GM08714 (cell line): ENCODE measurements around the gene NMRAL1.

Source experiments
- H3K4me3 ChIP-seq: fragments of 200-500 bp; sonication (Bioruptor generic); 2 replicates; pipeline ENCODE4 v1.5.1; 2014; ENCODE audit warnings: mild to moderate bottlenecking, low read length, inconsistent platforms
- ZNF274 ChIP-seq: IDR thresholded peaks from 2 replicates; pipeline ENCODE4 v1.6.1; 2012; ENCODE audit warnings: mild to moderate bottlenecking, low read depth, low read length

Gene NMRAL1

DNA sequence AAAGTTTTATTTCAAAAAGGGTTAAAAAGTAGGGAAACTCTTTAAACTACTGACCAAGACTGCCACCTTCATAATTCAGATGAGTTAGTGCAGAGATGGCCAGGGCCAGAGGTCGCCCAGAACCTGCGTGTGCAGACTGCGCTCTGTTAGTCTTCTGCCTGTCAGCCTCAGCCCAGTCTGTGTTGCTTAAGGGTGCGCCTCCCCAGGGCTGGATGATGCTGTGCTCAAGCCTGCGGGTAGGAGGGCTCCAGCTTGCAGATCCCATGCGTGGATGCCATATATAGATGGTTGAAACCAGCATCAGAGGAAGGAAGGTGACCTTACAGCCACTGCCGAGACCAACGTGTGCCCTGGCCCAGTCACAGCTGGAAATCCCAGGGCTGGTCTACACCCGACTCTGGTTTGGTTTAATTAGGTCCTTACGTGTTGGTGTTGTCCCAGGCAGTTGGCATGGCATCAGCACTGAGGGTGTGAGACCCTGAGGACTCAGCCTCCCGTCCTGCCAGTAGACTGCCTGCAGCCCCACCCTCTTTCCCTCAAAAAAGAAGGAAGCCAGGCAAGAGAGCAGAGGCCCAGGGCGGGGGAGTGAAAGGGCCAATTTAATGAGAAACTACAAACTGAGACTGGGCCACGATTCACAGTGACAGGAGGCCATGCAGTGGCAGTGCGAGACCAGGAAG is 36.5 kb upstream of the NMRAL1 start:
- TF ChIP-seq ZNF274, result no peak
- H3K4me3 ChIP-seq, result no peak overlapping the region

DNA sequence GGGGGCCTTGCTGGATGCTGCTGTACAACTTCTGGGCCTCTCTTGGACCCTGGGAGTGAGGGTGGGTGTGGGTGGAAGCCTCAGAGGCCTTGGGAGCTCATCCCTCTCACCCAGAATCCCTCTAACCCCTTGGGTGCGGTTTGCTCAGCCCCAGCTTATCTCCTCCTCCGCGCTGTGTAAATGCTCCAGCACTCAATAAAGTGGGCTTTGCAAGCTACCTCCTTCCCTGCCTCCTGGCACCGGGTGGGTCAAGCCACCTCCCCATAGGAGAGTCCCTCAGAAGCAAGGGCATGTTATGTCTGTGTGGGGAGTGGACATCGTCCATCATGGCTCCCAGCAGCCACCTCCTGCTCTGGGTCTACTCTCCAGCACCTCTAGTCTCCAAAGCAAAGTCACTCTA is 35.7 kb upstream of the NMRAL1 start:
- H3K4me3 ChIP-seq, result no peak overlapping the region
- TF ChIP-seq ZNF274, result no peak

DNA sequence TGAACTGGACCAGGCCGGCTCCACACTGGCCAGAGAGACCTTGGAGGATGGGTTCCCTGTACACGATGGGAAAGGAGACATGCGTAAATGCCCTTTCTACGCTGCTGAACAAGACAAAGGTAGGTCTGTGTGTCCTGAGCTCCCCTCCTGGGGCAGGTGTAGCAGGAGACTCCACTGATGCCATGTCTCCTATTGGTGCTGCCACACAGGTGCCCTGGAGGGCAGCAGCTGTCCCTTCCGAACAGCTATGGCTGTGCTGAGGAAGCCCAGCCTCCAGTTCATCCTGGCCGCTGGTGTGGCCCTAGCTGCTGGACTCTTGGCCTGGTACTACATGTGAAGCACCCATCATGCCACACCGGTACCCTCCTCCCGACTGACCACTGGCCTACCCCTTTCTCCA is 35.0 kb upstream of the NMRAL1 start:
- no peak for TF ChIP-seq ZNF274

DNA sequence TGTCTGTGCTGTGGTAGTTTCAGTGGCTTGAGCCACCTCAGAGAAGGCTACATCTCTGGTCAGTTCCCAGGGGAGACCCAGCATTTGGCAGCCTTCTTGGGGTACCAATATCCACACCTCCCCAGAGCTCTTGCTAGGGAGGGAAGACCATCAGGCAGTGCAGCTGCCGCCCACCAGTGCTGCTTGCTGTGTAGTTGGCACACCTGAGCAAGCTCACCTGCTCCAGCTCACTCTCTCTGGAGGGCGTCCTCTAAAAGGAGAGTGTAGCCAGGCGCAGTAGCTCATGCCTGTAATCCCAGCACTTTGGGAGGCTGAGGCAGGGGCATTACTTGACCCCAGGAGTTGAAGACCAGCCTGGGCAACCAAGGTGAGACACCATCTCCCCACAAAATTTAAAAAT is 34.4 kb upstream of the NMRAL1 start:
- H3K4me3 ChIP-seq, result no peak overlapping the region
- TF ChIP-seq ZNF274, result no peak

More for the DNA sequence above, 35.0 kb upstream of the NMRAL1 start:
- H3K4me3 ChIP-seq, result no peak overlapping the region

DNA sequence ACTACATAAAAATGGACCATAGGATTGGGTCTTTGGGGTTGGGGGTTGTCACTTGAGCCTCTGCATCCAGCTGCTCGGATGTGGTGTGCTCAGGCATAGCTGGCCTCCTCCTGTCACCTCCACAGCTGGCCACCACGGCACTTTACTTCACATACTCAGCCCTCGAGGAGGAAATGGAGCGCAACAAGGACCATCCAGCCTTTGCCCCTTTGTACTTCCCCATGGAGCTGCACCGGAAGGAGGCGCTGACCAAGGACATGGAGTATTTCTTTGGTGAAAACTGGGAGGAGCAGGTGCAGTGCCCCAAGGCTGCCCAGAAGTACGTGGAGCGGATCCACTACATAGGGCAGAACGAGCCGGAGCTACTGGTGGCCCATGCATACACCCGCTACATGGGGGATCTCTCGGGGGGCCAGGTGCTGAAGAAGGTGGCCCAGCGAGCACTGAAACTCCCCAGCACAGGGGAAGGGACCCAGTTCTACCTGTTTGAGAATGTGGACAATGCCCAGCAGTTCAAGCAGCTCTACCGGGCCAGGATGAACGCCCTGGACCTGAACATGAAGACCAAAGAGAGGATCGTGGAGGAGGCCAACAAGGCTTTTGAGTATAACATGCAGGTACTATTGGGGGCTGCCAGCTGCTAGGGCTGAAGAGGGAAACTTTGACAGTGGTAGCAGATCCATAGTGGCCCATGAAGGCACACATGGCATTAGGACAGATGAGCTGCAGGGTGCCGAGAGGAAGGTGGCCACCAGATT is 33.3 kb upstream of the NMRAL1 start:
- no peak for TF ChIP-seq ZNF274
- no peak overlapping the region for H3K4me3 ChIP-seq

DNA sequence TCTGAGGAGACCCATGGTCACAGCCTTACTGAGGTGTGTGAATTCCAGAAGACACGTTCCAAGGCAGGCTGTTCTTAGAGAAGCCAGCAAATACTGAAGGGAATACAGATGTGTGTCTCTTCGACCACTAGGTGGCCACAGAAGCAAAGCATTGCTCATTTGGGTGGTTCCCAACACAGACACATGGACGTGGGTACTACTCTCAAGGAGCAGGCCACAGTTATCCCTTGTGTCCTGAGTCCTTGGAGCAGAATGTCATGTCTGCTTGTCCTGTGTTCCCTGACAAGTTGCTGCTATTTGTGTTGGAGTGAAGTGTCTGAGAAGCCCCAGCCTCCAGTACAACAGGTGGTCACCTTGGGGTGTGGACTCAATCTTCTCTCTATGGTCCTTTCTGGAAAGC is 32.0 kb upstream of the NMRAL1 start:
- no peak overlapping the region for H3K4me3 ChIP-seq
- TF ChIP-seq ZNF274, result no peak

DNA sequence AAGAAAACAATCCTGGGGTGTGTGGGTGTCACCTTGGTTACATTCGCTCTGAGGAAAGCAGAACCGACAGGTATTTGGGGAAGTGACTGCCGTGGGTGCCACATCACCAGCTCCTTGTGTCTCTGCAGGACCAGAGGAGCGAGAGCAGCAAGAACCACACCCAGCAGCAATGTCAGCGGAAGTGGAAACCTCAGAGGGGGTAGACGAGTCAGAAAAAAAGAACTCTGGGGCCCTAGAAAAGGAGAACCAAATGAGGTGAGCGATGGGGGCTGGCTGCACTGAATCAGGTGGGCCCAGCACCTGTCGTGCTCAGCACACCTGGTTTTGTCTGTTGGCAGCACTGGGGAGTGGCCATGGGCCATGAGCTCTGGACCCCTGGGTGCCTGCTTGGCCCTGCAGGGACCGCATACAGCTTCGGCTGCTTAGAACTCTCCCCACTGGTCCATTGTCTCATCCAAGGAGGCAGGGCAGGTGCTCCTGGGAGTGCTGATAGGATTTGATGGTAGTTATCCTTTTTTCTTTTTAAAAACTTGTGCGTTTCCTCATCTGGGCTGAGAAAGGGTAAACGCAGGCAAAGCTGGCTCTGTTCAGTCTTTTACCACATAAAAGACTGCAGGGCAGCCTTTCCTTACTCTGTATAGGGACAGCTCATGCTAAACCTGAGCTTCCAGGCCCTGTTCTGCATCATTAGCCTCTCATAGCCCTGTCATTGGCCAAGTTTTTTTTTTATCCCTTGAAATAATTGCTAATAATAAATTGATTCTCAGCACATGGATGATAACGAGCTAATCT is 31.1 kb upstream of the NMRAL1 start:
- no peak overlapping the region; the same call in 1 of the 2 replicates for H3K4me3 ChIP-seq
- no peak for TF ChIP-seq ZNF274

DNA sequence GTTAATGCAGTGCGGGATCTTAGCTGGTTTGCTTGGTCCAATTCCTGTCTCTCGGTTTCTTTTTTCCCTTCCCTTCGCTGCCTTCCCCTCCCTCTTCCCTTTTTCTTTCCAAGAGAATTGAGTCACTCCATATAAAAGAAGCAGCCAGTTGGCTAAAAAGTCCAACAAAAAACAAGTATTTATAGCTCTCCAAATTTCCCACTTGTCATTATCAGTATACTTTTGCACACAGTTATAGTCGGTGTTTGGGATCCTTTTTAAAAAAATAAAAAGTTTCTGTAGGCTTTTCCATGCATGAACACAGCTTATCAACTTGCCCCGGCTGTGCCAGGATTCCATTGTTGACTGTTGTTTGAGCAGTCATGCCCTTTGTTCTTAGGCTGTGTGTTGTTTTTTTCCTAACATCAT is 26.6 kb upstream of the NMRAL1 start:
- no peak for TF ChIP-seq ZNF274
- H3K4me3 ChIP-seq, result no peak overlapping the region

DNA sequence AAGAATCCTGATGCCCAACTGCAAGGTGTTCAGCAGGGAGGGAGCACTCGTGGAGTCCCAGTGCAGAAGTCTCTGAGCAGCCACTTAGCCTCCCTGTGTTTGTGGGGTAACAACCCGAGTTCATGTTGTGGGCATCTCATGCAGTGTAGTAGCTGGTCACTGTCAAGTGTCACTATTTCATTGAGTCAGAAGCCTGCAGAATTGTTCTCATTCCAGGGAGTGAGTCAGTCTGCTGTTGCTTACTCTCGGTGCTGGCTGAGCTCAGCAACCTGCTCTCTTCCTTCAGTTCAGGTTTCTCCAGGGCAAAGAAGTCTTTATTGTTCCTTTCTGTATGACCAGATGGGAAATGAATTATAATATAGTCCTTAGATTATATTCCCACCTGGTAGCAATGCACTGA is 25.8 kb upstream of the NMRAL1 start:
- H3K4me3 ChIP-seq, result no peak overlapping the region
- no peak for TF ChIP-seq ZNF274

DNA sequence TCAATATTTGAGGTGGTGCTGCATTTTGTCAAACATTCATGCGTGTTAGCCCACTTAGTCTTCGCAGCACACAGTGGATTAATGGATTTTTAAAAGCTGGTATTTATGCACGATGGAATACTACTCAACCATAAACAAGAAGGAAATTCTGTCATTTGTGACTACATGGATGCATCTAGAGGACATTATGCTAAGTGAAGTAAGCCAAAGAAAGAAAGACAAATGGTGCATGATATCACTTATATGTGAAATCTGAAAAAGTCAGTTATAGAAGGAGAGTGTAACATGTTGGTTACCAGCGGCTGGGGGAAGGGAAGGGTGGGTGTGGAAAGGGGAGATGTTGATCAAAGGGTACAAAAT is 24.8 kb upstream of the NMRAL1 start:
- H3K4me3 ChIP-seq, result no peak overlapping the region
- TF ChIP-seq ZNF274, result no peak

DNA sequence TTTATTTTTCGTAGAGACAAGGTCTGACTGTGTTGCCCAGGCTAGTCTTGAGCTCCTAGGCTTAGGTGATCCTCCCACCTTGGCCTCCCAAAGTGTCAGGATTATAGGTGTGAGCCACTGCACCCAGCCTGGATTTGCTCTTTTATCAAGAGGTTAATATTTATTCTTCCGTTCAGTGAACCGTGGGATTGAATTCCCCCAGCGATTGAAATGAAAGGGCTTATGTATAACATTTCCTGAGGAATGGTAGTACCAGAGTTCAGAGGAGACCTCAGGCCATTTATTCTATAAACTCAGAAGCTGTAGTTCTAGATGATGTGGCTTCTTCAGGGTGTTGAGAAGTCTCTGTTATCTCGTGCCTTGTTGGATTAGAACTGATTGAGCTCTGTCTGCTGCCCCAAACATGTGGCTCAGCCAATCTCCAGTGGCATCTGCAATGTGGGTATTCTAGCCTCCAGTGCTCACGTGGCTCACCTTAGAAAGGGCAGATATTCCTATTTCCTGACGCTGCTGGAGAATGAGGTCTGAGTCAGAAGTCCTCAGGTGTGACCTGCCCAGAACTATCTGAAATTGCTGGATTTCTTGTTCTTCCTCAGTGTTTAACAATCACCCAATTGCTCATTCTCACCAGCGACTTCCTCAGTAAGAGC is 24.2 kb upstream of the NMRAL1 start:
- no peak overlapping the region for H3K4me3 ChIP-seq
- TF ChIP-seq ZNF274, result no peak

DNA sequence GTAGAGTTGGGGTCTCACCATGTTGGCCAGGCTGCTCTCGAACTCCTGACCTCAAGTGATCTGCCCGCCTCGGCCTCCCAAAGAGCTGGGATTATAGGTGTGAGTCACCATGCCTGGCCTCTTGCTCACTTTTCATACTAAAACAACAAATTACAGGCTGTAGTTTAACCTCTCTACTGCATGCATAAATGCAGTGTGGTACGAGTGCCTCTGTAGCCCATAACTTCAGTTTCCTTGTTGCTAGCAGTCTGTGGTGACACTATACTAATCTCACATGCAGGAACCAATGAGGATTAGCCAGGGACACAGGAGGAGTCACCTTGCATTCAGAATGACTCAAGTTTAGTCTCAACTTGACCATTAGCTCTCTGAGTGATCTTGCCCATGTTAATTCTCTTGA is 21.9 kb upstream of the NMRAL1 start:
- no peak for TF ChIP-seq ZNF274
- no peak overlapping the region for H3K4me3 ChIP-seq

DNA sequence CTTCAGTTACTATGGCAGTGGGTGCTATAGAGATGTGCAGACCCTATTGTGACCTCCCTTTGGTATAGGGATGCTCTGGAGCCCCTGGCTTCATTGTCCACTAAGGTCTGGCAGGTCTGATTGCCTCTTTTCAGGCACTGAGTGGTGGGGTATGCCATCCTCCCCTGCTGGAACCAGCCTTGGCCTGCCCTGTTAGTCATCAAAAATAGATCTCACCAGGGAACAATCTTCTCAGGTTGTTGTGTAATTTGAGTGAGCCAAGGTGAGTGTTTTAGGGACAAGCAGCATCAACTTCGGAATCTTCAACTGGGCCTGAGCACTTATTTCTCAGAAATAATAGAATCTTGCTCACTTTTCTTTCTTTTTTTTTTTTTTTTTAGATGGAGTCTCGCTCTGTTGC is 21.3 kb upstream of the NMRAL1 start:
- TF ChIP-seq ZNF274, result no peak
- no peak overlapping the region for H3K4me3 ChIP-seq

DNA sequence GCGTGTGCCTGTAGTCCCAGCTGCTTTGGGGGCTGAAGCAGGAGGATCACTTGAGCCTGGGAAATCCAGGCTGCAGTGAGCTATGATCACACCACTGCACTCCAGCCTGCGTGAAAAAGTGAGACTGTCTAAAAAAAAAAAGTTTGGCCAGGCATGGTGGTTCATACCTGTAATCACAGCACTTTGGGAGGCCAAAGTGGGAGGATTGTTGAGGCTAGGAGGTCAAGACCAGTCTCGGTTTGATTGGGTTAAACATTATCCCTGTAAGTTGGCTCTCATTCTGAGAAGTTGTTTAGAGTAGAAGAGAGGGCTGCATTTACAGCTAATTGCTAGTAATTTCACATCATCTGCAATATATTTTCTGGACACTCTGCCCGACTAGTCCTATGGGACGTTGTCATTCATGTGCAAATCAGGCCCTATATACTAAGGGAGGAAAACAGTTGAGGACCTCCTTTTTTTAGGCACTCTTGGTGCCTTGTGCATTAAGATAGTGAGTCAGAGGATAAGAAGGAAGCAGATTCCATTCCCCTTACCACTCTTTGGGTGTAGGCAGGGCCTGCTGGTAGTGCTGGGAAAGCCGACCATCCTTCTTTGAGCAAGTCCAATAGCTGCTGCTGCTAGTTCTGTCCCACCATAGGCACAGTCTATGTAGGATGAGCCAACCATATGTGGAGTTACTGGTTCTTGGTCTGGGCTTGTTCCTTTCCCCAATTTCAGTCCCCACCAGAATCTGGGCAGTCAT is 20.5 kb upstream of the NMRAL1 start:
- TF ChIP-seq ZNF274, result no peak
- no peak overlapping the region for H3K4me3 ChIP-seq

DNA sequence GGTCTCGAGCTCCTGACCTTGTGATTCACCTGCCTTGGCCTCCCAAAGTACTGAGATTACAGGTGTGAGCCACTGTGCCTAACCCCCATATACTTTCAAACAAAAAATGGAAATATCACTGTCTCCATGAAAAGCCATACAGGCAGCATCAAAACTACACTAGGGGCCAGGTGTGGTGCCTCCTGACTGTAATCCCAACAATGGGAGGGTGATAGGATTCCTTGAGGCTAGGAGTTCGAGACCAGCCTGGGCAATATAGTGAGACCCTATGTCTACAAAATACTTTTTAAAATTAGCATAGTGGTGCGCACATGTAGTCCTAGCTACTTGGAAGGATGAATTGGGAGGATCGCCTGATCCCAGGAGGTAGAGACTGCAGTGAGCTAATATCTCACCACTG is 17.5 kb upstream of the NMRAL1 start:
- no peak for TF ChIP-seq ZNF274

More for the DNA sequence above, 17.5 kb upstream of the NMRAL1 start:
- no peak overlapping the region for H3K4me3 ChIP-seq
